Adrenal gland (tissue), 5 donors: ENCODE measurements around the gene CDS2.

Experiments
- POLR2A ChIP-seq, 2 donors: fragments of 450-650 bp; IDR thresholded peaks; one replicate each; pipeline ENCODE4 v1.6.1; 2017; ENCODE audit warnings: antibody characterized with exemption in 2 of 2, mild to moderate bottlenecking in 2 of 2, moderate library complexity in 1 of 2
- TF ChIP-seq, protein P1 (sequence below), 6 experiments: fragments of 450-650 bp in 4 of 6; fragments of 200-600 bp in 2 of 6; sonication (generic) in 1 of 6; IDR thresholded peaks; 1 replicate in 5 of 6; 2 replicates in 1 of 6; pipeline versions ENCODE4 v1.5.1 to v1.8.0; 2016 to 2021; ENCODE audit warnings: antibody characterized with exemption in 6 of 6, mild to moderate bottlenecking in 2 of 6, moderate library complexity in 1 of 6
- donor health status: DM: no; HTN: no; CAD: no.

DNA sequence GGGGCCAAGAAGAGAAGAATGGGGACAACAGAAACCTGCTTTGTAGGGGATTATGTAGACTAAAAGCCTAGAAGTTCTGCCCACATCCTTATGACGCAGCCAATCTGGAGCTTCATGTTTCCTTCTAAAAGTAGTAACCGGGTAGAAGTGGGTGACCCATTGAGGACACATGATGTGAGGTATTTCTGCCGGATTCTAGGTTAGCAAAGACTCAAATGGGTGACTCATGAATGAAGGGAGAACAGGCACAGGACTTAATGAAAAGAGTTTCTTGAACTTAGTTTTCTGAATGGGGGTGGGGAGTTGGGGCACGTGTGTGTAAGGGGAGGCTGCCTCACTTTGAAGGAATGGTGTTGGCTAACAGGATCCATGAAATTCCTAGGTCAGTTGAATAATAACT lies 68.8 kb downstream of the CDS2 start:
- TF ChIP-seq, protein P1, sequence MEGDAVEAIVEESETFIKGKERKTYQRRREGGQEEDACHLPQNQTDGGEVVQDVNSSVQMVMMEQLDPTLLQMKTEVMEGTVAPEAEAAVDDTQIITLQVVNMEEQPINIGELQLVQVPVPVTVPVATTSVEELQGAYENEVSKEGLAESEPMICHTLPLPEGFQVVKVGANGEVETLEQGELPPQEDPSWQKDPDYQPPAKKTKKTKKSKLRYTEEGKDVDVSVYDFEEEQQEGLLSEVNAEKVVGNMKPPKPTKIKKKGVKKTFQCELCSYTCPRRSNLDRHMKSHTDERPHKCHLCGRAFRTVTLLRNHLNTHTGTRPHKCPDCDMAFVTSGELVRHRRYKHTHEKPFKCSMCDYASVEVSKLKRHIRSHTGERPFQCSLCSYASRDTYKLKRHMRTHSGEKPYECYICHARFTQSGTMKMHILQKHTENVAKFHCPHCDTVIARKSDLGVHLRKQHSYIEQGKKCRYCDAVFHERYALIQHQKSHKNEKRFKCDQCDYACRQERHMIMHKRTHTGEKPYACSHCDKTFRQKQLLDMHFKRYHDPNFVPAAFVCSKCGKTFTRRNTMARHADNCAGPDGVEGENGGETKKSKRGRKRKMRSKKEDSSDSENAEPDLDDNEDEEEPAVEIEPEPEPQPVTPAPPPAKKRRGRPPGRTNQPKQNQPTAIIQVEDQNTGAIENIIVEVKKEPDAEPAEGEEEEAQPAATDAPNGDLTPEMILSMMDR (IDR thresholded peaks at IDR 0.05): no peak
- no peak for TF ChIP-seq POLR2A (IDR thresholded peaks at IDR 0.05)
